MCF 10A (cell line): ENCODE data around the gene DDHD1. TPM values are rescaled to one million over a fixed set of nuclear protein-coding genes. Genes with fewer than 3 reads are reported as not detected.

ENCODE experiments used
- BruUV-seq: library from RNA; stranded (reverse); fragments of 400-500 nt; replicated peaks from 2 replicates; lab custom pipeline; 2021; lab: Mats Ljungman, UMichigan
- CTCF ChIA-PET: fragments of 300-600 bp; sonication (Branson Sonifier 250); formaldehyde crosslinking; extraction: SDS; loops from one replicate; lab custom pipeline; 2021; ENCODE audit warnings: antibody characterized with exemption, inconsistent platforms; lab: Yijun Ruan, JAX
- POLR2A ChIA-PET: fragments of 300-600, 350-650 bp; sonication (Branson Sonifier 250); formaldehyde crosslinking; extraction: SDS; loops from one replicate; lab custom pipeline; 2020; ENCODE audit warnings: antibody characterized with exemption, inconsistent platforms; lab: Yijun Ruan, JAX
- DNase-seq: peaks from one replicate; pipeline ENCODE4 v3.0.0-alpha.2; 2018; ENCODE audit not compliant: unreplicated experiment
- H3K27ac Mint-ChIP-seq: one replicate; pipeline ENCODE4 v1.8.0; 2022; ENCODE audit warnings: mild to moderate bottlenecking, low read depth, mixed read lengths; ENCODE audit not compliant: unreplicated experiment
- H3K27me3 Mint-ChIP-seq: one replicate; pipeline ENCODE4 v1.8.0; 2022; ENCODE audit warnings: mixed read lengths; ENCODE audit not compliant: insufficient read depth, unreplicated experiment
- H3K36me3 Mint-ChIP-seq: one replicate; pipeline ENCODE4 v1.8.0; 2022; ENCODE audit warnings: mild to moderate bottlenecking, moderate library complexity, mixed read lengths; ENCODE audit not compliant: insufficient read depth, unreplicated experiment
- H3K4me1 Mint-ChIP-seq: one replicate; pipeline ENCODE4 v1.8.0; 2022; ENCODE audit warnings: mixed read lengths; ENCODE audit not compliant: insufficient read depth, unreplicated experiment
- H3K4me3 Mint-ChIP-seq: one replicate; pipeline ENCODE4 v1.8.0; 2022; ENCODE audit warnings: mild to moderate bottlenecking, moderate library complexity, mixed read lengths; ENCODE audit not compliant: unreplicated experiment
- H3K9me3 Mint-ChIP-seq: one replicate; pipeline ENCODE4 v1.8.0; 2022; ENCODE audit warnings: mixed read lengths; ENCODE audit not compliant: unreplicated experiment
- intact Hi-C: fragments of 100-400 bp; cut with micrococcal nuclease; formaldehyde crosslinking; loops from 2 replicates; pipeline ENCODE4 v1.14.1; 2022
- total RNA-seq: library from RNA; stranded (reverse); gene quantifications from 2 replicates; pipeline ENCODE4 v1.2.3, GENCODE V29; 2022
- TF ChIP-seq, protein P1 (sequence below): fragments of 200-600 bp; IDR thresholded peaks from one replicate; pipeline ENCODE4 v1.8.0; 2022; ENCODE audit warnings: antibody characterized with exemption, mild to moderate bottlenecking; ENCODE audit not compliant: unreplicated experiment

Gene DDHD1
- total RNA-seq, 1 experiment from 2014 or later, result 16.3 TPM

DNA sequence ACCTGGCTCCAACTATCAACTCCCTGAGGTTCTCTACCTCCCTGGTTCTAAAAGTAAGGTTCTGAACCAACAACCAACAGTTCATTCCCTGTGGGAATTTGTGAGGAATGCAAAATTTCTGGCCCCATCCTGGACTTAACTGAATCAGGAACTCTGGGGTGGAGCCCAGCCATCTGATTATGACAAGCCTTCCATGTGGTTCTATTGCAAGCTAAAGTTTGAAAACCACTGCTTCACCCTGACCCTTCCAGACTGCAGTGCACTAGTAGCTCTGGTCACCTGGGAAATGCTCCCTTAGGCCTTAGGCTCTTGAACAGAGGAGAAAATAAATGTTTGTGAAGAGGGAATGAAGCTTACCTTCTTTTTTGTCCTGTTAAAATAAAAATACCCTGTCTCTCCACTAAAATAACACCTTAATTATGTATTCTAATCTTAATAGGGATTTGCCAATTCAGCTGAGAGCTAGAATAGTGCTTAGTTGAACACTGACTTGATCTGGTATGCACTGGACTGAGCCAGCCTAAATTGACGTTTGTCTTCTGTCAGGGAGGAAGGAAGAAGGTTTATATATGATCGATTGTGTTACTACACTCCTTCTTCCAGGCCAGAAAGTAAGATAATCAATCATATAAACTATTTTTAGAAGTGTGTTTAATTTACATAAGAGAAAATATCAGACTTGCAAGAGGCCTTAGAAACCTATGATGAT, 39.1 kb upstream of the DDHD1 start:
- intact Hi-C loops, result no loop called here
- Mint-ChIP-seq H3K9me3 (no peaks in the 10 kb centered on the region), H3K27me3 (no peaks in the 10 kb centered on the region), H3K36me3 (no peaks in the 10 kb centered on the region), H3K4me1 (peaks cover 5% of the 10 kb centered on the region), H3K4me3 (no peak overlapping the region), H3K27ac (no peak overlapping the region)
- no TSS peak for BruUV-seq
- CTCF ChIA-PET, result interaction anchor here (1.2 kb wide), 1 partner anchor 25 kb away, joined by 5 read pairs; no protein-coding TSS in a partner anchor
- TF ChIP-seq, protein P1, sequence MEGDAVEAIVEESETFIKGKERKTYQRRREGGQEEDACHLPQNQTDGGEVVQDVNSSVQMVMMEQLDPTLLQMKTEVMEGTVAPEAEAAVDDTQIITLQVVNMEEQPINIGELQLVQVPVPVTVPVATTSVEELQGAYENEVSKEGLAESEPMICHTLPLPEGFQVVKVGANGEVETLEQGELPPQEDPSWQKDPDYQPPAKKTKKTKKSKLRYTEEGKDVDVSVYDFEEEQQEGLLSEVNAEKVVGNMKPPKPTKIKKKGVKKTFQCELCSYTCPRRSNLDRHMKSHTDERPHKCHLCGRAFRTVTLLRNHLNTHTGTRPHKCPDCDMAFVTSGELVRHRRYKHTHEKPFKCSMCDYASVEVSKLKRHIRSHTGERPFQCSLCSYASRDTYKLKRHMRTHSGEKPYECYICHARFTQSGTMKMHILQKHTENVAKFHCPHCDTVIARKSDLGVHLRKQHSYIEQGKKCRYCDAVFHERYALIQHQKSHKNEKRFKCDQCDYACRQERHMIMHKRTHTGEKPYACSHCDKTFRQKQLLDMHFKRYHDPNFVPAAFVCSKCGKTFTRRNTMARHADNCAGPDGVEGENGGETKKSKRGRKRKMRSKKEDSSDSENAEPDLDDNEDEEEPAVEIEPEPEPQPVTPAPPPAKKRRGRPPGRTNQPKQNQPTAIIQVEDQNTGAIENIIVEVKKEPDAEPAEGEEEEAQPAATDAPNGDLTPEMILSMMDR, result no peak
- POLR2A ChIA-PET, result interaction anchor here (0.5 to 1.4 kb wide), 3 partner anchors 25 to 552 kb away, joined by 3 read pairs; no protein-coding TSS in a partner anchor
- DNase-seq, result no peak

DNA sequence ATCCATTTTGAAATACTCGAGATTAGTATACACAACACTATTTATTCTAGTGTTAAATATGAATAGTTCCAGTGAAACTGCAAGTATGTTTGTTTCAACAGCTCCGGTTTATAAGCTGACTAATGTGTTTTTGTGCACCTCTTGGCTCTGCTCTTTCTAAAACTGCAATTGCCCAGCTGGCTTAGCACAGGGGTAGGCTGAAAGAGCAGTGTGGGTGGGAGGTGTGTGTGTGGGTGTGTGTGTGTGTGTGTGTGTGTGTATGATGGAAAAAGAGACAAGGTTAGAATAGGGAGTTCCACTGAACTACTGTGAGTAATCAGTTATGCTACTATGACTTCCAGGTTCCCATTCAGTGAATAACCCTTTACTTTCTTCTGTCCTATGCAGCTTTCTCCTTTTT, 37.8 kb upstream of the DDHD1 start:
- peak; percentile 10 for DNase-seq
- BruUV-seq, result no TSS peak
- H3K4me1 Mint-ChIP-seq, result peaks cover 5% of the 10 kb centered on the region
- no peak overlapping the region for H3K27ac Mint-ChIP-seq
- POLR2A ChIA-PET, result interaction anchor here (0.6 kb wide), 1 partner anchor 724 kb away, joined by 4 read pairs; no protein-coding TSS in a partner anchor
- intact Hi-C loops, result no loop called here
- H3K36me3 Mint-ChIP-seq, result no peaks in the 10 kb centered on the region
- H3K4me3 Mint-ChIP-seq, result no peak overlapping the region
- H3K27me3 Mint-ChIP-seq, result no peaks in the 10 kb centered on the region
- no peaks in the 10 kb centered on the region for H3K9me3 Mint-ChIP-seq
- TF ChIP-seq, protein P1, result no peak
- CTCF ChIA-PET, result interaction anchor here (1.2 kb wide), 1 partner anchor 26 kb away, joined by 5 read pairs; no protein-coding TSS in a partner anchor

GRCh38 chr14:53187921-53188463, 34.9 kb upstream of the DDHD1 start:
- DNase-seq, result no peak
- no peaks in the 10 kb centered on the region for H3K9me3 Mint-ChIP-seq
- H3K27me3 Mint-ChIP-seq, result no peaks in the 10 kb centered on the region
- ChIA-PET CTCF (no interaction called here), POLR2A (no interaction called here)
- intact Hi-C loops, result no loop called here
- peaks cover 5% of the 10 kb centered on the region for H3K4me1 Mint-ChIP-seq
- no peak overlapping the region for H3K27ac Mint-ChIP-seq
- TF ChIP-seq, protein P1, result no peak
- H3K4me3 Mint-ChIP-seq, result no peak overlapping the region
- no peaks in the 10 kb centered on the region for H3K36me3 Mint-ChIP-seq
- BruUV-seq, result no TSS peak

DNA sequence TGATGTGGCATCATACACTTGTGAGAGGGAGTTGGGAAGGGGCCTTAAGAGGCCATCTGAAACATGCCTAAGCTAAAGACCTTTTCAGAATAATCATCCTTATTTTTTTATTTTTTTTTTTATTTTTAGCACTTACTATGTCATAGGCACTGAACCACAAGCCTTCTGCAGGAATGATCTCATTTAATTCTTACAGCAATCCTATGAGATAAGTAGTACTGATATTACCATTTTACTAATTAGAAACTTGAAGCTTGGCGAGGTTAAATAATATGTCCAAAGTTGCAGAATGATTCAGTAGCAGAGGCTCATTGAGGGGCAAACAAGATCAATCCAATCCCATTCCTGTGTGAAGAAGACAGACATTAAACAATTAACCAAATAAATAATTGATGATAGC, 33.4 kb upstream of the DDHD1 start:
- ChIA-PET POLR2A (interaction anchor here (0.9 to 1.3 kb wide), 2 partner anchors 34 to 35 kb away, joined by 3 read pairs; no protein-coding TSS in a partner anchor), CTCF (interaction anchor here (0.6 kb wide), 1 partner anchor 27 kb away, joined by 4 read pairs; no protein-coding TSS in a partner anchor)
- Mint-ChIP-seq H3K27ac (no peak overlapping the region), H3K36me3 (no peaks in the 10 kb centered on the region), H3K27me3 (no peaks in the 10 kb centered on the region), H3K4me1 (peaks cover 6% of the 10 kb centered on the region), H3K9me3 (no peaks in the 10 kb centered on the region), H3K4me3 (no peak overlapping the region)
- intact Hi-C loops, result no loop called here
- TF ChIP-seq, protein P1, result no peak
- no TSS peak for BruUV-seq
- DNase-seq, result no peak
